AML-193 (cell line): Measurements from ENCODE around the gene NCAPD2.
"Not testable (repeated sequence)": the region's sequence is repeated elsewhere in the genome, so short reads cannot be mapped to it uniquely, and the experiment has no call there.

Source experiments
- DNase-seq, 2 experiments: peaks; one replicate each; lab custom pipeline; 2025; lab: John Stamatoyannopoulos, UW

Gene NCAPD2

DNA sequence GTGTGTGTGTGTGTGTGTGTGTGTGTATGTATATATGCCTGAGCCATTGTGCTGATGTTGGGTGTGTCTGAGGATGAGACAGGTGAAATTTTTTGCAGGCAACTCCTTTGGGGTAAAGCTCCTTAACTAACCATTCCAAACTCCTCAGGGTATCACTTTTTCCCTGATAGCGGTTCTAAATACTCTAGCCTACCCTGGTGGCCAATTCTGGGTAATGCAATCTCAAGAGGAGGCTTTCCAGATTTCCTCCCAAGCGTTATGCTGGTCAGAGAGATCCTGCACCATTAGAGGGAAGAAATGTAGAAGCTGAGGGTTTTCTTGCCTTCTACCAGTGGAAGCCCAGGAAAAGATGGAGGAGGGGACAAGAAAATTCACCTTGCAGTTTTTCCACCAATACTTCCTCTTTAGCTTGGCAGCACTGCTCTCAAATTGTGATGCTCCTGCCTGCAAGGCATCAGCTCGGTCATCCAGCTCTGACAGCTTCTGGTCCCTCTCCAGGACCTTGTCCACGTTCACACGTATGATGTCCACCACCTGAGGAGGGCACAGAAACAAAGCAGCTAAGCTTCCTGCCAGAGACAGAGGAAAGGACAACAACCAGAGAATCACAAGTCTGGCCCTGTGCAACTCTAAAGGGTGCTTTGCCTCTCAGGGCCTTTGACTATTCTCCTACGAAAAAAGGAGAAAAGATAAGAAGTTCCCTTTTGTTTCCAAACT lies 28.3 kb upstream of the NCAPD2 start:
- peak; percentile 54 to 55 for DNase-seq

DNA sequence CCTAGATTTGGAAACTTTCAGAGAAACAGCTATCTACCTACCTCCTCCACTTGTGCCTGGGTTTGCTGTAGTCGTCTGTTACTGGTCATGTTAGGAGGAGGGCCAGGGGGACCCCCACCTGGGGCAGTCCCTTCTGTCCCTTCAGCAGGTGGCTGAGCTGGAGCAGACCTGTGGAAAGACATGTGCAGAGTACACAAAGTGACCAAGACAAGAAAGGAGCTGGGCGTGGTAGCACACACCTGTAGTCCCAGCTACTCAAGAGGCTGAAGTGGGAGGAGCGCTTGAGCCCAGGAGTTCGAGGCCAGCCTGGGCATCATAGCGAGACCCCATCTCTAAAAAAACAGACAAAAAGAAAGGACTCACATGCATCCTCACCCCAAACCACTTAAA lies 27.7 kb upstream of the NCAPD2 start:
- no peak for DNase-seq

GRCh38 chr12:6466751-6467150 lies 27.2 kb upstream of the NCAPD2 start:
- not testable (repeated sequence) for DNase-seq

DNA sequence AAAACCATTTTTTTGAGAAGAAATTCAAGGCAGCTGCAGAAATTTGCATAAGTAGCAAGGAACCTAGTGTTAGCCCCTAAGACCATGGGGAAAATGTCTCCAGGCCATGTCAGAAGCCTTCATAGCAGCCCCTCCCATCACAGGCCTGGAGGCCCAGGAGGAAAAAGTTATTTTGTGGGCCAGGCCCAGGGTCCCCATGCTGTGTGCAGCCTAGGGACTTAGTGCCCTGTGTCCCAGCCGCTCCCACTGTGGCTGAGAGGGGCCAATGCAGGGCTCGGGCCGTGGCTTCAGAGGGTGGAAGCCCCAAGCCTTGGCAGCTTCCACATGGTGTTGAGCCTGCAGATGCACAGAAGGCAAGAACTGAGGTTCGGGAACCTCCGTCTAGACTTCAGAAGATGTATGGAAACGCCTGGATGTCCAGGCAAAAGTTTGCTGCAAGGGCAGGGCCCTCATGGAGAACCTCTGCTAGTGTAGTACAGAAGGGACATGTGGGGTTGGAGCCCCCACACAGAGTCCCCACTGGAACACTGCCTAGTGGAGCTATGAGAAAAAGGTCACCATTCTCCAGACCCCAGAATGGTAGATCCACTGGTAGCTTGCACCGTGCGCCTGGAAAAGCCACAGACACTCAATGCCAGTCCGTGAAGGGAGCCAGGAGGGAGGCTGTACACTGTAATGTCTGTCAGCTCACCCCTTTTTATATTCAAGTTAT lies 26.2 kb upstream of the NCAPD2 start:
- DNase-seq, result not testable (repeated sequence)

DNA sequence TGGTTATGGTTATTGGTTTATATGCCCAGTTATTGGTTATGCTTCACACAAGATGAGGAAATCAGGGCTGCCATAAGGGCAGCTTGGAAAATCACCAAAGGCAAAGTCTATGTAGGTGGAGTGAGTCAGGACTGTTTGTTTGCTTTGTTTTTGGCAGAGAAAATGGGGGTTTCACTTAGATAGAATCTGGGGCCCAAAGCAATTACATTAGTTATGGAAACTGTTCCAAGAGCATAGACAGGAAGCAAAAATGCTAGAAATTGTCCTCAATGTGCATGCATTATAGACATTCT lies 25.7 kb upstream of the NCAPD2 start:
- no peak for DNase-seq

DNA sequence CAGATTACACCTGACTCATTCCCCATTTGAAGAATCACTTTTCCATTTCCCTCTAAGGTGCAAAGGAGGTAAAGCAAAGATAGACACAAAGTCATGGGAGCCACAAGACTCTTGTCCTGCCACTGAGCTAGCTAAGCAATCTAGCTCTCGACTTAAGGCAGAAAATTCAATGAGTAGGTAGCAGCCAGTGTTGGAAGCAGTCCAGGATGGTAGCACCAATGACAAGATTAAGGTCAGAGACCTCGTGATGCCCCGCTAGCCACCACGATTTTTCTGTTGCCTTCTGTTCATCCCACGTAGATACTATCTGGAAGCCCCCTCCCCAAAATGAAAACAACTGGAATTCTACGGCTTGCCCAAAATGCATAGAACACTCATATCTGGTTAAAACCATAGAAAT lies 24.8 kb upstream of the NCAPD2 start:
- peak in 1 of 2 experiments; percentile 4 for DNase-seq

- no peak for DNase-seq
These were observed 24.1 kb upstream of the NCAPD2 start for GRCh38 chr12:6469609-6470374.

GRCh38 chr12:6470375-6471163 lies 23.3 kb upstream of the NCAPD2 start, which contains the start of gene VAMP1:
Gene VAMP1 (minus strand): TSS chr12:6470677. CDS start chr12:6470531, 146 bp downstream.
- DNase-seq, result peak; percentile 97

DNA sequence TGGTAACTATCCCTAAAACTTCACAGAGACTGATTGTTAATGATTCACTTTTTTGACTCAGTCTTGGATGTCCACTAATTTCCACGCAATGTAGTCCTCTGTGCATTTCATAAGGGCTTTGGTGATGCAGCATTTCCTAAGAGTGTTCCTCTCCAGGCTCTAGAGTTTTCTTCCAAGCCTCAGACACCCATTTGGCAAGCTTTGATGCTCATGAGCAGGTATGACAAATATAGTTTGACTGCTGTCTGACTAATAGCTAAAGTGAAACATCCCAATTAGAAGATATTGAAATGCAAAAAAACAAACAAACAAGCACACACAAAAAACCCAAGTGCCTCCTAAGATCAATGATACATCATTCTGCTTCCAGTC lies 21.9 kb upstream of the NCAPD2 start:
- DNase-seq, result peak in 1 of 2 experiments; percentile 14

DNA sequence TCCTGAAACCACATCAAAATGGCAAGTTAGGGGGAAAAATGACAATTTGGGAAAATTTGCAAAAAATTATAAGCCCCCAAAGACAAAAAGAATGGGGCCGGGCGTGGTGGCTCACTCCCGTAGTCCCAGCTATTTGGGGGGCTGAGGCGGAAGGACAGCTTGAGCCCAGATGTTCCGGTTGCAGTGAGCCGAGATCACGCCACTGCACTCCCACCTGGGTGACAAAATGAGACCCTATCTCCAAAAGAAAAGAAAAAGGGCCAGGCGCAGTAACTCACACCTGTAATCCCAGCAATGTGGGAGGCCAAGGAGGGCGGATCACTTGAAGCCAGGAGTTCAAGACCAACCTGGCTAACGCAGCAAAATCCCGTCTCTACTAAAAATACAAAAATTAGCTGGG lies 21.4 kb upstream of the NCAPD2 start:
- no peak for DNase-seq

GRCh38 chr12:6475233-6475975 lies 18.5 kb upstream of the NCAPD2 start:
- not testable (repeated sequence) for DNase-seq

DNA sequence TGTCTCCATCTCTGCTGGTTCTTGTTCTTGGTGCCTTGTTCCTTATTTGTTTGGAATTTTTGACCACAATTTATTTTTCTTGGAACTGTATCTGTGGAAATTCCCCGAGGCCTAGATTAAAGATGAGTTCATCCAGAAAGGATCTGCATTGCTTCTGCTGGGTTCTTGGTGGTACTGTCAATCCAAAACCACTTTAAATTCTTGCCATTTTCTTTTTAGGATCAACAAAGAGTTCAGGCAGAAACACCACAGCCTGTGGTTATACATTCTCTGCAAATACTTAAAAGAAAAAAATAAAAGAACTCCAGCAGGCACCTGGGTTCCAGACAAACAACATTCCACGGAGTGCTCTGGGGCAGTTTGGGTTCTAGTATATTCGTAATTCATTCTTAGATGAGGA lies 17.4 kb upstream of the NCAPD2 start:
- DNase-seq, result no peak

DNA sequence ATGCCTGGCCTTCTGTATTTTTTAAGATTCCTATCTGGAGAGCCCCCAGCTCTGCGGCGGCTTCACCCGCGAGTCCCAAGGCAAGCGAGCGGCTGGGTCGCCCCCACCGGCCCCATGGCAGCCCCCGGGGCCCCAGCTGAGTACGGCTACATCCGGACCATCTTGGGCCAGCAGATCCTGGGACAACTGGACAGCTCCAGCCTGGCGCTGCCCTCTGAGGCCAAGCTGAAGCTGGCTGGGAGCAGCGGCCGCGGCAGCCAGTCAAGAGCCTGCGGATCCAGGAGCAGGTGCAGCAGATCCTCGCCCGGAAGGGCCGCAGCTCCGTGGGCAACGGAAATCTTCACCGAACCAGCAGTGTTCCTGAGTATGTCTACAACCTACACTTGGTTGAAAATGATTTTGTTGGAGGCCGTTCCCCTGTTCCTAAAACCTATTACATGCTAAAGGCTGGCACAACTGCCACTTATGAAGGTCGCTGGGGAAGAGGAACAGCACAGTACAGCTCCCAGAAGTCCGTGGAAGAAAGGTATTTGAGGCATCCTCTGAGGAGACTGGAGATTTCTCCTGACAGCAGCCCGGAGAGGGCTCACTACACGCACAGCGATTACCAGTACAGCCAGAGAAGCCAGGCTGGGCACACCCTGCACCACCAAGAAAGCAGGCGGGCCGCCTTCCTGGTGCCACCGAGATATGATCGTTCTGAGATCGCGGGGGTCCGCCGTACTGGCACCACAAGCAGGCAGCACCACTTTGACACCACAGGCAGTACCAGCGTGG lies 16.1 kb upstream of the NCAPD2 start:
- DNase-seq, result not testable (repeated sequence)

DNA sequence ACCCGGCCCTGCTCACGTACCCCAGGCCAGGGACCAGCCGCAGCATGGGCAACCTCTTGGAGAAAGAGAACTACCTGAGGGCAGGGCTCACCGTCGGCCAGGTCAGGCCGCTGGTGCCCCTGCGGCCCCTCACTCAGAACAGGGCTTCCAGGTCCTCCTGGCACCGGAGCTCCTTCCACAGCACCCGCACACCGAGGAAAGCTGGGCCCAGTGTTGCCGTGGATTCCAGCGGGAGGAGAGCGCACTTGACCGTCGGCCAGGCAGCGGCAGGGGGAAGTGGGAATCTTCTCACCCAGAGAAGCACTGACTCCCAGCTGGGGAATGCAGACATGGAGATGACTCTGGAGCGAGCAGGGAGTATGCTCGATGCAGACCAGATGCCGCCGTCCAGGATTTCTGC lies 15.5 kb upstream of the NCAPD2 start:
- DNase-seq, result no peak

DNA sequence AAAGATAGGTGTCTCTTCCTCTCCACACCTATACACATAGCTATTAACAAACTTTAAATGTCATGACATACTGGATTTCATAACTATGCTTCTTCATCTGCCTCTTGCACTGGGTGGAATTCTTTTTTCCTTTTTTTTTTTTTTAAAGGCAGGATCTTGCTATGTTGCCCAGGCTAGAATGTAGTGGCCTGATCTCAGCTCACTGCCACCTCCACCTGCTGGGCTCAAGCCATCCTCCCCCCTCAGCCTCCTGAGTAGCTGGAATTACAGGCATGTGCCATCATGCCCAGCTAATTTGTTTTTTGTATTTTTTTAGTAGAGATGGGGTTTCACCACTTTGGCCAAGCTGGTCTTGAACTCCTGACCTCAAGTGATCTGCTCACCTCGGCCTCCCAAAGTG lies 5.7 kb upstream of the NCAPD2 start:
- no peak for DNase-seq

GRCh38 chr12:6489449-6489848 lies 4.5 kb upstream of the NCAPD2 start:
- DNase-seq, result no peak

DNA sequence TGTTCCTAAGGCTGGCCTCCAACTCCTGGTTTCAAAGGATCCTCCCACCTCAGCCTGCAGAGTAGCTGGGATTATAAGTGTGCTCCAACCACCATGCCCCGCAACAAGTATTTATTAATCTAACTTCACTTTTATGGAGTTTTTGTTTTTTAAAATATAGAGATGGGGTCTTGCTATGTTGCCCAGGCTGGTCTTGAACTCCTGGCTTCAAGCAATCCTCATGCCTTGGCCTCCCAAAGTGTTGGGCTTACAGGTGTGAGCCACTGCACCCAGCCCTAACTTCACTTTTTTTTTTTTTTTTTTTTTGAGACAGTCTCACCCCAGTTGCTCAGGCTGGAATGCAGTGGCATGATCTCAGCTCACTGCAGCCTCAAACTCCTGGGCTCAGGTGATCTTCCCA lies 3.2 kb upstream of the NCAPD2 start:
- not testable (repeated sequence) for DNase-seq

DNA sequence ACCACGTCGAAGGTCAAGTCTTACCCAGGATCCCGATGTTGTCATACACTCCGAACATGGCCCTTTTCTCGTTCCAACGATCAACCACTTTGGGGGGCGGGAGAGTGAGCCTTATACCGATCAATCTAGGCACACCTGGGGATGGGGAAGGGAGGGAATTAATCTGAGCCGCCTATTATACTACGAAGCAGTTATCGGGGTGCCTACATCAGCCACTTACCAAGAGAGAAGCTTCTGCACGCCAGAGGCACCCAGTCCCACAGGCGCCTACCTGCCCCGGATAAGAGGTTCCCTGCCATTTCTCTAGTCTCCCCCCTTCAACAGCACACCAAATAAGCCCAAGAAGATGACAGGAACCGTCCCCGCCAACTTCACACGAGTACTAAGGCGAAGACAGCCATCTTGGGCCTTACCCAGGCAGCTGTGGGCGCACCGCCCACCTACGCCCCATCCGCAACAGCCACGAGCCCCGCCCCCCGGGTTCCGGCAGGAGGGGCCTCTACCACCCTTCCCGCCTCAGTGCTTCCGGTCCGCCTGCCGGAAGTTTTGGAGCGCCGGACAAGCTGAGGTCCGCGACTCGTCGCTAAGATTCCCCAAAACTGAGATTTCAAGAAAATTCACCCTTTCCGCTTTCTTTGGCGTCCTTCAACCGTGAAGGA lies 935 bp upstream of the NCAPD2 start, which contains the start of gene MRPL51:
Gene MRPL51 (minus strand): TSS at position 425 of the 659 bp plus-strand sequence. CDS start 126 bp downstream, at position 299.
- DNase-seq, result peak; percentile 83 to 88

- DNase-seq, result peak; percentile 51 to 57
These were observed 399 bp downstream of the NCAPD2 start for GRCh38 chr12:6494258-6494743.

DNA sequence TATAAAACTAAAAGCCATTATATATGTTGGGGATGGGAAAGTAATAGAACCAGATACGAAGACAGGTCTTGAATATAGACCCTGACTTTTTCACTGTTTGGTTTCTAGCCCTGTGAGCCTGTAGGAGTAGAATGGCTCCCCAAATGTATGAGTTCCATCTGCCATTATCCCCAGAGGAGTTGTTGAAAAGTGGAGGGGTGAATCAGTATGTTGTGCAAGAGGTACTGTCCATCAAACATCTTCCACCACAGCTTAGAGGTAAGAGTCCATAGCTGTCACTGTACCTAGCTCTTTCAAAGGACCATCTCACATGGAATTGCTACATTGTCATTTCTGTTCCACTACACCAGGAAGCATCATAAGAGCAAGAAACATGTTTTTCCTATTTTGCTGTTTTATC lies 1.1 kb downstream of the NCAPD2 start:
- DNase-seq, result no peak
